ENCODE results near the gene LRRK1.

The LRRK1 gene

GRCh38 chr15:100981086-100981485 lies 61.9 kb downstream of the LRRK1 start:
- no peak for TF ChIP-seq CTCF (conservative IDR thresholded peaks at IDR 0.05; ENCODE audit: low read depth, low read length)
- H3K4me3 ChIP-seq (ENCODE audit: low read depth, low read length): no peak overlapping the region
- DNase-seq (ENCODE audit: low read depth): no peak

GRCh38 chr15:100983221-100983620 lies 64.1 kb downstream of the LRRK1 start:
- no peak for DNase-seq (ENCODE audit: low read depth)
- H3K4me3 ChIP-seq (ENCODE audit: low read depth, low read length): no peak overlapping the region
- TF ChIP-seq CTCF (conservative IDR thresholded peaks at IDR 0.05; ENCODE audit: low read depth, low read length): no peak

GRCh38 chr15:100985401-100985800 lies 66.2 kb downstream of the LRRK1 start:
- TF ChIP-seq CTCF (conservative IDR thresholded peaks at IDR 0.05; ENCODE audit: low read depth, low read length): no peak
- no peak for DNase-seq (ENCODE audit: low read depth)
- no peak overlapping the region for H3K4me3 ChIP-seq (ENCODE audit: low read depth, low read length)

GRCh38 chr15:100986158-100986896 lies 67.2 kb downstream of the LRRK1 start:
- TF ChIP-seq CTCF (conservative IDR thresholded peaks at IDR 0.05; ENCODE audit: low read depth, low read length): no peak
- H3K4me3 ChIP-seq (ENCODE audit: low read depth, low read length): no peak overlapping the region
- no peak for DNase-seq (ENCODE audit: low read depth)

- no peak for TF ChIP-seq CTCF (conservative IDR thresholded peaks at IDR 0.05; ENCODE audit: low read depth, low read length)
- no peak overlapping the region for H3K4me3 ChIP-seq (ENCODE audit: low read depth, low read length)
- no peak for DNase-seq (ENCODE audit: low read depth)
Measured at GRCh38 chr15:100987143-100987542, 68.0 kb downstream of the LRRK1 start.

GRCh38 chr15:100988297-100988696 lies 69.1 kb downstream of the LRRK1 start:
- H3K4me3 ChIP-seq (ENCODE audit: low read depth, low read length): no peak overlapping the region
- DNase-seq (ENCODE audit: low read depth): no peak
- TF ChIP-seq CTCF (conservative IDR thresholded peaks at IDR 0.05; ENCODE audit: low read depth, low read length): no peak

- H3K4me3 ChIP-seq (ENCODE audit: low read depth, low read length): no peak overlapping the region
- TF ChIP-seq CTCF (conservative IDR thresholded peaks at IDR 0.05; ENCODE audit: low read depth, low read length): no peak
- DNase-seq (ENCODE audit: low read depth): no peak
Measured at GRCh38 chr15:100988857-100989256, 69.7 kb downstream of the LRRK1 start.
